Right lobe of liver (tissue), 4 donors: ENCODE results near the gene ATXN10.

Source experiments
- CTCF ChIP-seq, 4 donors: fragments of 200-600 bp in 3 of 4; fragments of 450-650 bp in 1 of 4; IDR thresholded peaks; one replicate each; pipeline versions ENCODE4 v1.5.1 to v1.8.0; 2016 to 2022; ENCODE audit warnings: antibody characterized with exemption in 4 of 4, mild to moderate bottlenecking in 2 of 4
- POLR2A ChIP-seq: fragments of 450-650 bp; IDR thresholded peaks from one replicate; pipeline ENCODE4 v1.6.1; 2017; ENCODE audit warnings: antibody characterized with exemption, mild to moderate bottlenecking
- donor health status: DM: no; HTN: no; CAD: no.
- donor health status: DM: no; HTN: no; CAD: no.
- donor health status: DM: no; HTN: yes; CAD: no.

GRCh38 chr22:45861259-45861658 lies 189.6 kb downstream of the ATXN10 start:
- no peak for TF ChIP-seq POLR2A
- no peak for TF ChIP-seq CTCF (IDR thresholded peaks at IDR 0.05)
